ENCODE results near the gene RAB11FIP3. TPM values are rescaled to one million over a fixed set of nuclear protein-coding genes. Genes with fewer than 3 reads are reported as not detected.

RAB11FIP3 gene
- total and polyA plus RNA-seq, 9 donors: 18.0 to 58.1 (median 38.1) TPM

- Histone ChIP-seq H3K36me3 (no peaks in the 10 kb centered on the region), H3K4me3 (no peak overlapping the region), H3K27ac (no peak overlapping the region), H3K9me3 (no peaks in the 10 kb centered on the region), H3K27me3 (no peaks in the 10 kb centered on the region), H3K4me1 (ENCODE audit: insufficient read depth) (peaks cover 3% of the 10 kb centered on the region)
- WGBS, 3 donors: 92% methylated on average over 49 to 54 of the region's 54 CpGs
- intact Hi-C loops (cut with DNase I): loop anchor here in 2 of 4 donors (10.0 kb wide), 1 partner anchor 115 kb away; the partner anchor contains the start of gene RHOT2 (in 2 of the 2)
- TF ChIP-seq EP300 (IDR thresholded peaks at IDR 0.05): no peak
- TF ChIP-seq CTCF (IDR thresholded peaks at IDR 0.05): no peak
- TF ChIP-seq POLR2A (IDR thresholded peaks at IDR 0.05): no peak
- no peak for DNase-seq
Observed at GRCh38 chr16:549544-550263, 124.3 kb downstream of the RAB11FIP3 start.

GRCh38 chr16:551210-551609 is 125.8 kb downstream of the RAB11FIP3 start:
- 96% methylated on average over 21 to 28 of the region's 28 CpGs for WGBS, 3 donors
- intact Hi-C loops (cut with DNase I): no loop called here
- Histone ChIP-seq H3K36me3 (no peaks in the 10 kb centered on the region), H3K9me3 (no peaks in the 10 kb centered on the region), H3K27me3 (no peaks in the 10 kb centered on the region), H3K27ac (no peak overlapping the region), H3K4me1 (ENCODE audit: insufficient read depth) (peaks cover 3% of the 10 kb centered on the region), H3K4me3 (no peak overlapping the region)
- DNase-seq: no peak
- no peak for TF ChIP-seq CTCF (IDR thresholded peaks at IDR 0.05)
- no peak for TF ChIP-seq EP300 (IDR thresholded peaks at IDR 0.05)
- no peak for TF ChIP-seq POLR2A (IDR thresholded peaks at IDR 0.05)

GRCh38 chr16:552171-552570 is 126.7 kb downstream of the RAB11FIP3 start:
- no peak for DNase-seq
- TF ChIP-seq POLR2A (IDR thresholded peaks at IDR 0.05) (no peak), CTCF (IDR thresholded peaks at IDR 0.05) (no peak), EP300 (IDR thresholded peaks at IDR 0.05) (no peak)
- Histone ChIP-seq H3K27ac (no peak overlapping the region), H3K27me3 (no peaks in the 10 kb centered on the region), H3K4me1 (ENCODE audit: insufficient read depth) (peaks cover 2% of the 10 kb centered on the region), H3K36me3 (no peaks in the 10 kb centered on the region), H3K9me3 (no peaks in the 10 kb centered on the region), H3K4me3 (no peak overlapping the region)
- 93 to 95% (median 94%) methylated on average over 17 to 35 of the region's 35 CpGs for WGBS, 3 donors
- intact Hi-C loops (cut with DNase I): no loop called here

GRCh38 chr16:553601-554296 is 128.3 kb downstream of the RAB11FIP3 start:
- H3K27me3 ChIP-seq: no peaks in the 10 kb centered on the region
- WGBS, 3 donors: 89 to 92% (median 92%) methylated on average over 16 to 33 of the region's 33 CpGs
- H3K27ac ChIP-seq: no peak overlapping the region
- H3K4me1 ChIP-seq (ENCODE audit: insufficient read depth): no peaks in the 10 kb centered on the region
- no peak overlapping the region for H3K4me3 ChIP-seq
- no peaks in the 10 kb centered on the region for H3K9me3 ChIP-seq
- TF ChIP-seq CTCF (IDR thresholded peaks at IDR 0.05) (no peak), POLR2A (IDR thresholded peaks at IDR 0.05) (no peak), EP300 (IDR thresholded peaks at IDR 0.05) (no peak)
- no peak for DNase-seq
- H3K36me3 ChIP-seq: no peaks in the 10 kb centered on the region
- intact Hi-C loops (cut with DNase I): no loop called here

All from ovary (tissue), 9 donors.